ENCODE data around the gene SIK2. TPM values are rescaled to one million over a fixed set of nuclear protein-coding genes. Genes with fewer than 3 reads are reported as not detected.

SIK2 gene
- total RNA-seq, 1 donor from 2014 or later: 8.2 TPM

- intact Hi-C loops (cut with DNase I): no loop called here
Observed at GRCh38 chr11:111605681-111606080, 3.4 kb downstream of the SIK2 start.

GRCh38 chr11:111606986-111607385 lies 4.7 kb downstream of the SIK2 start:
- DNase-seq (ENCODE audit: low spot score in 2 of 2): no peak
- Histone ChIP-seq H3K36me3 (no peaks in the 10 kb centered on the region), H3K27me3 (no peaks in the 10 kb centered on the region), H3K9me3 (no peaks in the 10 kb centered on the region), H3K4me1 (peaks cover 0 to 3% of the 10 kb centered on the region in 2 donors), H3K27ac (no peak overlapping the region), H3K4me3 (no peak overlapping the region)
- intact Hi-C loops (cut with DNase I): no loop called here
- no peak for TF ChIP-seq CTCF (IDR thresholded peaks at IDR 0.05)

More at GRCh38 chr11:111605681-111606080, 3.4 kb downstream of the SIK2 start:
- peaks cover 0 to 8% of the 10 kb centered on the region in 2 donors for H3K4me1 ChIP-seq
- no peaks in the 10 kb centered on the region for H3K36me3 ChIP-seq
- no peak overlapping the region for H3K27ac ChIP-seq
- H3K27me3 ChIP-seq: no peaks in the 10 kb centered on the region
- no peak for TF ChIP-seq CTCF (IDR thresholded peaks at IDR 0.05)
- DNase-seq (ENCODE audit: low spot score in 2 of 2): no peak
- H3K9me3 ChIP-seq: no peaks in the 10 kb centered on the region
- no peak overlapping the region for H3K4me3 ChIP-seq

GRCh38 chr11:111607751-111608150 lies 5.5 kb downstream of the SIK2 start:
- Histone ChIP-seq H3K9me3 (no peaks in the 10 kb centered on the region), H3K36me3 (no peaks in the 10 kb centered on the region), H3K27me3 (no peaks in the 10 kb centered on the region), H3K4me3 (no peak overlapping the region), H3K4me1 (peaks cover 0 to 3% of the 10 kb centered on the region in 2 donors), H3K27ac (no peak overlapping the region)
- no peak for TF ChIP-seq CTCF (IDR thresholded peaks at IDR 0.05)
- intact Hi-C loops (cut with DNase I): no loop called here
- DNase-seq (ENCODE audit: low spot score in 2 of 2): no peak

- no peaks in the 10 kb centered on the region for H3K4me1 ChIP-seq
- H3K4me3 ChIP-seq: no peak overlapping the region
- H3K27ac ChIP-seq: no peak overlapping the region
- H3K27me3 ChIP-seq: no peaks in the 10 kb centered on the region
- TF ChIP-seq CTCF (IDR thresholded peaks at IDR 0.05): no peak
- peaks cover 0 to 10% of the 10 kb centered on the region in 2 donors for H3K36me3 ChIP-seq
- DNase-seq (ENCODE audit: low spot score in 2 of 2): no peak
- H3K9me3 ChIP-seq: no peaks in the 10 kb centered on the region
- intact Hi-C loops (cut with DNase I): no loop called here
Observed at GRCh38 chr11:111612224-111612623, 10.0 kb downstream of the SIK2 start.

GRCh38 chr11:111617286-111617685 lies 15.0 kb downstream of the SIK2 start:
- Histone ChIP-seq H3K9me3 (no peaks in the 10 kb centered on the region), H3K4me1 (no peaks in the 10 kb centered on the region), H3K4me3 (no peak overlapping the region), H3K27ac (no peak overlapping the region), H3K27me3 (no peaks in the 10 kb centered on the region), H3K36me3 (peaks cover 12 to 30% of the 10 kb centered on the region in 2 donors)
- intact Hi-C loops (cut with DNase I): no loop called here
- no peak for TF ChIP-seq CTCF (IDR thresholded peaks at IDR 0.05)
- no peak for DNase-seq (ENCODE audit: low spot score in 2 of 2)

GRCh38 chr11:111620518-111620917 lies 18.3 kb downstream of the SIK2 start:
- Histone ChIP-seq H3K36me3 (peaks cover 15 to 38% of the 10 kb centered on the region in 2 donors), H3K27ac (no peak overlapping the region), H3K9me3 (no peaks in the 10 kb centered on the region), H3K4me3 (no peak overlapping the region), H3K4me1 (no peaks in the 10 kb centered on the region), H3K27me3 (no peaks in the 10 kb centered on the region)
- intact Hi-C loops (cut with DNase I): no loop called here
- no peak for TF ChIP-seq CTCF (IDR thresholded peaks at IDR 0.05)
- no peak for DNase-seq (ENCODE audit: low spot score in 2 of 2)

Data from ascending aorta (tissue), 2 donors.